Measurements from ENCODE around the gene ANKRD6. TPM values are rescaled to one million over a fixed set of nuclear protein-coding genes. Genes with fewer than 3 reads are reported as not detected.

The ANKRD6 gene
- total RNA-seq, 2 donors from 2014 or later = 3.8 to 7.9 TPM

GRCh38 chr6:89489078-89489477 is 56.1 kb downstream of the ANKRD6 start:
- H3K27ac Mint-ChIP-seq = no peak overlapping the region
- H3K4me1 Mint-ChIP-seq = peaks cover 3% of the 10 kb centered on the region
- H3K36me3 Mint-ChIP-seq (ENCODE audit: low read depth) = peaks cover 2% of the 10 kb centered on the region

GRCh38 chr6:89492025-89492640 is 59.2 kb downstream of the ANKRD6 start:
- no peak overlapping the region for H3K4me3 Mint-ChIP-seq
- H3K27ac Mint-ChIP-seq = no peak overlapping the region
- H3K9me3 ChIP-seq (ENCODE audit: control insufficient read depth, low read length, poor library complexity, severe bottlenecking) = no peaks in the 10 kb centered on the region
- ATAC-seq = no peak
- peaks cover 3% of the 10 kb centered on the region for H3K4me1 Mint-ChIP-seq
- H3K27me3 Mint-ChIP-seq = peaks cover 7% of the 10 kb centered on the region
- DNase-seq = no peak
- H3K36me3 Mint-ChIP-seq (ENCODE audit: low read depth) = peaks cover 2% of the 10 kb centered on the region

More at GRCh38 chr6:89489078-89489477, 56.1 kb downstream of the ANKRD6 start:
- ATAC-seq (no peak), DNase-seq (no peak)
- H3K9me3 ChIP-seq (ENCODE audit: control insufficient read depth, low read length, poor library complexity, severe bottlenecking) = no peaks in the 10 kb centered on the region
- Mint-ChIP-seq H3K4me3 (no peak overlapping the region), H3K27me3 (peaks cover 13% of the 10 kb centered on the region)

GRCh38 chr6:89494131-89494793 is 61.3 kb downstream of the ANKRD6 start:
- H3K4me1 Mint-ChIP-seq = peaks cover 3% of the 10 kb centered on the region
- ATAC-seq = no peak
- no peak overlapping the region for H3K27ac Mint-ChIP-seq
- H3K36me3 Mint-ChIP-seq (ENCODE audit: low read depth) = peaks cover 2% of the 10 kb centered on the region
- H3K4me3 Mint-ChIP-seq = no peak overlapping the region
- no peaks in the 10 kb centered on the region for H3K9me3 ChIP-seq (ENCODE audit: control insufficient read depth, low read length, poor library complexity, severe bottlenecking)
- H3K27me3 Mint-ChIP-seq = peaks cover 7% of the 10 kb centered on the region
- no peak for DNase-seq

GRCh38 chr6:89495961-89496535 is 63.1 kb downstream of the ANKRD6 start:
- ATAC-seq (no peak), DNase-seq (no peak)
- H3K4me3 Mint-ChIP-seq = no peak overlapping the region
- no peaks in the 10 kb centered on the region for H3K9me3 ChIP-seq (ENCODE audit: control insufficient read depth, low read length, poor library complexity, severe bottlenecking)
- H3K36me3 Mint-ChIP-seq (ENCODE audit: low read depth) = peaks cover 2% of the 10 kb centered on the region
- peaks cover 7% of the 10 kb centered on the region for H3K27me3 Mint-ChIP-seq
- H3K4me1 Mint-ChIP-seq = peaks cover 3% of the 10 kb centered on the region
- peak overlapping the region; percentile 4 for H3K27ac Mint-ChIP-seq

GRCh38 chr6:89500611-89501010 is 67.7 kb downstream of the ANKRD6 start:
- ATAC-seq (no peak), DNase-seq (no peak)

GRCh38 chr6:89501222-89501621 is 68.3 kb downstream of the ANKRD6 start:
- H3K4me1 Mint-ChIP-seq = no peaks in the 10 kb centered on the region
- no peak overlapping the region for H3K4me3 Mint-ChIP-seq
- no peaks in the 10 kb centered on the region for H3K9me3 ChIP-seq (ENCODE audit: control insufficient read depth, low read length, poor library complexity, severe bottlenecking)
- ATAC-seq = no peak
- DNase-seq = no peak
- H3K27ac Mint-ChIP-seq = no peak overlapping the region
- no peaks in the 10 kb centered on the region for H3K36me3 Mint-ChIP-seq (ENCODE audit: low read depth)
- peaks cover 5% of the 10 kb centered on the region for H3K27me3 Mint-ChIP-seq

More at GRCh38 chr6:89500611-89501010, 67.7 kb downstream of the ANKRD6 start:
- Mint-ChIP-seq H3K4me3 (no peak overlapping the region), H3K27me3 (peaks cover 5% of the 10 kb centered on the region), H3K4me1 (no peaks in the 10 kb centered on the region), H3K36me3 (ENCODE audit: low read depth) (no peaks in the 10 kb centered on the region), H3K27ac (no peak overlapping the region)
- no peaks in the 10 kb centered on the region for H3K9me3 ChIP-seq (ENCODE audit: control insufficient read depth, low read length, poor library complexity, severe bottlenecking)

GRCh38 chr6:89501753-89502152 is 68.8 kb downstream of the ANKRD6 start:
- no peaks in the 10 kb centered on the region for H3K9me3 ChIP-seq (ENCODE audit: control insufficient read depth, low read length, poor library complexity, severe bottlenecking)
- DNase-seq (no peak), ATAC-seq (no peak)
- no peak overlapping the region for H3K27ac Mint-ChIP-seq
- peaks cover 5% of the 10 kb centered on the region for H3K27me3 Mint-ChIP-seq
- no peaks in the 10 kb centered on the region for H3K4me1 Mint-ChIP-seq
- H3K36me3 Mint-ChIP-seq (ENCODE audit: low read depth) = no peaks in the 10 kb centered on the region
- no peak overlapping the region for H3K4me3 Mint-ChIP-seq

- H3K36me3 Mint-ChIP-seq (ENCODE audit: low read depth) = no peaks in the 10 kb centered on the region
- H3K27me3 Mint-ChIP-seq = peaks cover 5% of the 10 kb centered on the region
- DNase-seq = no peak
- H3K4me1 Mint-ChIP-seq = peaks cover 2% of the 10 kb centered on the region
- ATAC-seq = no peak
- no peak overlapping the region for H3K27ac Mint-ChIP-seq
- H3K4me3 Mint-ChIP-seq = no peak overlapping the region
- H3K9me3 ChIP-seq (ENCODE audit: control insufficient read depth, low read length, poor library complexity, severe bottlenecking) = no peaks in the 10 kb centered on the region
Measured at GRCh38 chr6:89503641-89504040, 70.7 kb downstream of the ANKRD6 start.

GRCh38 chr6:89505847-89506246 is 72.9 kb downstream of the ANKRD6 start:
- ATAC-seq (no peak), DNase-seq (no peak)
- peaks cover 6% of the 10 kb centered on the region for H3K4me1 Mint-ChIP-seq
- no peak overlapping the region for H3K27ac Mint-ChIP-seq
- H3K36me3 Mint-ChIP-seq (ENCODE audit: low read depth) = no peaks in the 10 kb centered on the region
- H3K9me3 ChIP-seq (ENCODE audit: control insufficient read depth, low read length, poor library complexity, severe bottlenecking) = no peaks in the 10 kb centered on the region
- H3K27me3 Mint-ChIP-seq = peaks cover 5% of the 10 kb centered on the region
- H3K4me3 Mint-ChIP-seq = no peak overlapping the region

GRCh38 chr6:89506716-89507617 is 74.0 kb downstream of the ANKRD6 start:
- Mint-ChIP-seq H3K36me3 (ENCODE audit: low read depth) (no peaks in the 10 kb centered on the region), H3K4me1 (peaks cover 6% of the 10 kb centered on the region), H3K4me3 (no peak overlapping the region), H3K27me3 (no peaks in the 10 kb centered on the region), H3K27ac (no peak overlapping the region)
- ATAC-seq (no peak), DNase-seq (no peak)
- H3K9me3 ChIP-seq (ENCODE audit: control insufficient read depth, low read length, poor library complexity, severe bottlenecking) = no peaks in the 10 kb centered on the region

- H3K27me3 Mint-ChIP-seq = no peaks in the 10 kb centered on the region
- no peak overlapping the region for H3K27ac Mint-ChIP-seq
- no peak for DNase-seq
- H3K9me3 ChIP-seq (ENCODE audit: control insufficient read depth, low read length, poor library complexity, severe bottlenecking) = no peaks in the 10 kb centered on the region
- no peaks in the 10 kb centered on the region for H3K36me3 Mint-ChIP-seq (ENCODE audit: low read depth)
- H3K4me1 Mint-ChIP-seq = peaks cover 6% of the 10 kb centered on the region
- ATAC-seq = no peak
- no peak overlapping the region for H3K4me3 Mint-ChIP-seq
Measured at GRCh38 chr6:89508755-89509563, 76.0 kb downstream of the ANKRD6 start.

- Mint-ChIP-seq H3K27me3 (no peaks in the 10 kb centered on the region), H3K4me3 (no peak overlapping the region), H3K36me3 (ENCODE audit: low read depth) (no peaks in the 10 kb centered on the region), H3K4me1 (peaks cover 6% of the 10 kb centered on the region), H3K27ac (no peak overlapping the region)
- ATAC-seq (no peak), DNase-seq (no peak)
- no peaks in the 10 kb centered on the region for H3K9me3 ChIP-seq (ENCODE audit: control insufficient read depth, low read length, poor library complexity, severe bottlenecking)
Measured at GRCh38 chr6:89509777-89510281, 76.9 kb downstream of the ANKRD6 start.

Measured in T-helper 17 cell (primary cell).